ENCODE measurements around the gene SULT2B1.
"Not testable (repeated sequence)": the region's sequence is repeated elsewhere in the genome, so short reads cannot be mapped to it uniquely, and the experiment has no call there.

Gene SULT2B1

GRCh38 chr19:48530066-48530720, 21.8 kb upstream of the SULT2B1 start:
- DNase-seq, result no peak

- no peak for DNase-seq
These were observed 21.2 kb upstream of the SULT2B1 start for GRCh38 chr19:48530770-48531169.

GRCh38 chr19:48533770-48534169, 18.2 kb upstream of the SULT2B1 start:
- no peak for DNase-seq

- no peak for DNase-seq
These were observed 14.4 kb upstream of the SULT2B1 start for GRCh38 chr19:48537541-48537940.

- not testable (repeated sequence) for DNase-seq
These were observed 13.9 kb upstream of the SULT2B1 start for GRCh38 chr19:48538057-48538456.

GRCh38 chr19:48539503-48540096, 12.4 kb upstream of the SULT2B1 start:
- no peak for DNase-seq

GRCh38 chr19:48540110-48540509, 11.9 kb upstream of the SULT2B1 start:
- no peak for DNase-seq

- no peak for DNase-seq
These were observed 10.2 kb upstream of the SULT2B1 start for GRCh38 chr19:48541813-48542212.

- DNase-seq, result no peak
These were observed 8.8 kb upstream of the SULT2B1 start for GRCh38 chr19:48543121-48543710.

GRCh38 chr19:48544856-48545750, 6.9 kb upstream of the SULT2B1 start:
- DNase-seq, result no peak

- DNase-seq, result no peak
These were observed 4.2 kb upstream of the SULT2B1 start for GRCh38 chr19:48547722-48548121.

- no peak for DNase-seq
These were observed 3.6 kb upstream of the SULT2B1 start for GRCh38 chr19:48548253-48548911.

- DNase-seq, result no peak
These were observed 2.6 kb upstream of the SULT2B1 start for GRCh38 chr19:48549380-48549779.

GRCh38 chr19:48552406-48553322, 692 bp downstream of the SULT2B1 start:
- no peak for DNase-seq

GRCh38 chr19:48553676-48554384, 1.9 kb downstream of the SULT2B1 start:
- DNase-seq, result no peak

GRCh38 chr19:48554385-48555091, 2.6 kb downstream of the SULT2B1 start:
- DNase-seq, result no peak

GRCh38 chr19:48556163-48556562, 4.2 kb downstream of the SULT2B1 start:
- DNase-seq, result no peak

GRCh38 chr19:48556825-48557224, 4.9 kb downstream of the SULT2B1 start:
- DNase-seq, result no peak

- no peak for DNase-seq
These were observed 6.2 kb downstream of the SULT2B1 start for GRCh38 chr19:48558018-48558684.

GRCh38 chr19:48560095-48560530, 8.1 kb downstream of the SULT2B1 start:
- DNase-seq, result no peak

All from activated CD4-positive, alpha-beta T cell treated with anti-CD3 and anti-CD28 coated beads, Interleukin-2, amount 50 U/mL, for 1 hour (primary cell).